Right ventricle myocardium superior (tissue), 1 donor: ENCODE results near the gene MYO1B. TPM values are rescaled to one million over a fixed set of nuclear protein-coding genes. Genes with fewer than 3 reads are reported as not detected.

Experiments
- ATAC-seq: fragments of 200-7000 bp; cut with Tn5 transposase; one replicate; pipeline ENCODE4 v1.9.1; 2020; ENCODE audit warnings: mild to moderate bottlenecking; ENCODE audit not compliant: poor library complexity
- DNase-seq: peaks from one replicate; pipeline ENCODE4 v3.0.0-alpha.2; 2020
- intact Hi-C: fragments of 100-400 bp; cut with DNase I; formaldehyde crosslinking; loops from one replicate; pipeline ENCODE4 v1.11.2; 2022
- total RNA-seq: library from RNA; stranded (reverse); fragmentation: NEBNext Ultra II Directional; extraction: Animal tissue kit (Norgen Biotek cat#: 25700); gene quantifications from one replicate; pipeline ENCODE4 v1.2.1, GENCODE V29; 2021
- donor health status: DM: no; HTN: yes; CAD: no; lungs with severe emphysema.

Gene MYO1B
- total RNA-seq, 1 donor from 2014 or later = 16.8 TPM

DNA sequence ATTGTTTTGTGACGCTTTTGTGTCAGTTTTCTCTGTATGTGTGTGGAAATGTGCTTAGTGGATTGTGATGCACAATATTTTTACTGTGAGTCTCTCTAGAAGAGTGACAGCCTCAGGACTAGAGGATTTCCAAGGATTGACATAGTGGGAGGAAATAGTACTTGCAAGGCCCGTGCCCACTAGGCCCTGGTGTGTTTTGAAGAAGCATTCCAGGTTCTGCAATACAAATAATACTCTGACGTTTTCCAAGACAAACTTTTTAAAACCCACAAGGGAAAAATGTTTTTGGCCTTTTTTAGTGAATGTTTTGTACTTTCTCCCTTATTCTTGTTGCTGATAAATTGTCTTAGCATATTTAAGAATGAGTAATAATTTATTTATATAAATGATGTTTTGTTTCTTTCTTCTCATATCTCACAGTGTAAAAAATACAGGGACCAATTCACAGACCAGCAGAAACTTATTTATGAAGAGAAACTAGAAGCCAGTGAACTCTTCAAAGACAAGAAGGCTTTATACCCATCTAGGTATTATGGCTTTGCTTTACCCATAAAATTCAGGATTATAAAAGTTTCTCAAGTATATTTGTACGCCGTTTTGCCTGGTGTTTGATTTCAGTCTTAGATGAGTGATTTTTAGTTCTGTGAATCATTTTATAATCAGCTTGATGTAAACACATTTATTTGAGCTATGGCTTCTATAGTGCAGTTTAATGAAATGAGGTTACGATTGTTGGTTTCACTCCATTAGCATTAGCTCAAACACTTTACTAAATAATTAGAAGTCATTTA lies 165.6 kb downstream of the MYO1B start:
- no peak for ATAC-seq
- intact Hi-C loops = no loop called here
- DNase-seq = no peak

DNA sequence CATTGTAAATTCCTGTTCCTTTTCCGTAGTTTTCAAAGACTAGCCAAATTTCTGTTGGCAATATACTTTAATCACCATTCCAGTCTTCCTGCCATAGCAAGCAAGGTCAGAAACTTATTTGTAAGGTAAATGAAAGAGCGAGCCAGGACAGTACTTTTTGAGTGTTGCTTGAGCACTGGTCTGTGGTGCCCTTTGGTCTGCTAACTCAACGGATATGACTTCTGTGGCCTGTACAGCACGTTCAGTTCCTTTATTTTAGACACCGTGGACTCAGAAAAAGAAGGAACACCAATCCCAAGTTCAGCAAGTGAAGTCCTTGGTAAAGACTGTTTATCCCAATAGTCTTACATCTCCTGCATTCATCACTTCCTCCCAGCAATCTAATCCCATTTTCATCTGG lies 166.3 kb downstream of the MYO1B start:
- DNase-seq = no peak
- intact Hi-C loops = no loop called here
- ATAC-seq = no peak

DNA sequence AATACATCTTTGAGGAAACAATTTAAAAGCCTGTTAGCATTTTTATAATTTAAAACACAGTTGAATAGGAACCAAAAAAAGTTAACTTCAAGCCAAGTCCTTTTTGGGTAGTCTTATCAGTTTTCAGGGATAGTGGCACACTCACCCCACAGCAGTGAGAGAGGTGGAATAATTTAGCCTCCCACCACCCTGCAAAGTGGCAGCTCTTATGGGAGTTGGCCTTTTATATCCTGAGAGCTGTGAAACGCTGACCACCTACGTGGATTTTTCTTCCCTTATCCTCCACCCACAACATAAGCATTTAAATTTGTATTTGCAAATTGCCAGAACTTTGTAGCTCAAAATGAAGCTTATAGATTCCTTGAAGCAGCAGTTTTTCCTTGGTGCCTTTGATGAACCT lies 167.1 kb downstream of the MYO1B start:
- ATAC-seq (no peak), DNase-seq (no peak)
- intact Hi-C loops = no loop called here

DNA sequence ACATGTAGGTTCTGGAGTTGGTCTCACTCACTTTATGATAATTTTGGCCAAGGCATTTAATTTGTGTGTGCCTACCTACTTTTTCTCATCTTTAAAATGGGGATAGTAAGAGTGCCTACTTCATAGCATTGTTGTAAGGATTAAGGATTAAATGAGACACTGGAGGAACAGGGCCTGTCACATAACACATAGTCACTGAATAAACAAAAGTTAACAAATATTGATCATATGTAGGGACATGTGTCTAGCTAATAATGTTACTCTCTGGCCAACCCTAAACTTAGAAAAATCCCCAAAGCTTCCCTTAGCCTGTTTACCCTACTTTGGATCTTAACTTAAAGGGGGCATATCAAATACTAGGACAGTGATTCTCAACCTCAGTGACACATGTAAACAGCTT lies 169.9 kb downstream of the MYO1B start:
- ATAC-seq (no peak), DNase-seq (no peak)
- intact Hi-C loops = no loop called here

DNA sequence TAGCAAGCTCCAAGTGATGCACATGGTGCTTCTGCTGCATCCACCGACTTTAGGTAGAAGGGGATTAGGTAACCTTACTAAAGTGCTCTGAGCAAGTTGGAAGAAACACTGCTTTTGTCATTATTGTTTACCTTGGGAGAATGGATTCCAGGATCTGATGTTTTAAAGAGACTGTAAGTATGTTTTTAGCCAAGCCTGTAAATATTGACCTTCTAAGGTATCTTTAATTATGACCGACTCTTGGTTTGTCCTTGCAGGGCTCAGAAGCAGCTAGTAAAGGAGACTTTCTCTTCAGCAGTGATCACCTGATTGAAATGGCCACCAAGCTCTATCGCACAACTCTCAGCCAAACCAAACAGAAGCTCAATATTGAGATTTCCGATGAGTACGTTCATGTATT lies 170.7 kb downstream of the MYO1B start:
- no peak for DNase-seq
- intact Hi-C loops = no loop called here
- ATAC-seq = no peak

DNA sequence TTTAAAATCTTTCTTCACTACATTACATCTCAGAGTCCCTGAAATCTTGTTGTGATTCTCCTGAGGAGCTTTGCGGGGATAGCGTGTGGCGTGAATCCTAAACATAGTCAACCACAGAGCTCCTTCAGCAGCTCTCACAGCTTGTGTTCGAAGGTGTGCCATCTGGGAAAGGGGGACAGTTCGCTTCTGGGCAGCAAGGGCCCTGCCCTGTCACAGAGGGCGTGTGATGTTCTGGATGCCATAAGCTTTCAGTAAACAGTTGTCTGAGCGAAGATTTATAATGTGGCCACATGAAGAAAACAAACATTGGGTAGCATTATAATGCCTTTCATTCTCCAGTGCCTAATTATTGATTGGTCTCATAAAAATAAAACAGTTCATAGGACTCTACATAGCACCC lies 172.5 kb downstream of the MYO1B start:
- ATAC-seq (no peak), DNase-seq (no peak)
- intact Hi-C loops = no loop called here

DNA sequence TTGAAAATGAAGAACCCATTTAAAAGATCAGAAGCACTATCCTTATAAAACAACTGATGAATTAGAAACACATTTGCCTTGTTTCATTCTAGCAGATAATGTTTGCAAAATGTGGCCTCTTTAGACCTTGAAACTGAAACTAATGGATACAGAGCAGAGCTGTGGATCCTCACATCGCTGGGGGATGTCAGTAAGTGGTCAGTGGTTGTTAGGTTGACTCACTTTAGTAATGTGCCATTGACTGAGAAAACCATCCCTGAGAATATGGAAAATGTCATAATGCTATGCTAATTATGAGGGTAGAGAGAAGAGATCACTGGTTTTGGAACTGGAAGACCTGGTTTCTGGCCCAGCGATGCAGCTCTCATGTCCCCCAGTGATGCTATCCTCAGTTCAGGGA lies 176.7 kb downstream of the MYO1B start:
- intact Hi-C loops = no loop called here

DNA sequence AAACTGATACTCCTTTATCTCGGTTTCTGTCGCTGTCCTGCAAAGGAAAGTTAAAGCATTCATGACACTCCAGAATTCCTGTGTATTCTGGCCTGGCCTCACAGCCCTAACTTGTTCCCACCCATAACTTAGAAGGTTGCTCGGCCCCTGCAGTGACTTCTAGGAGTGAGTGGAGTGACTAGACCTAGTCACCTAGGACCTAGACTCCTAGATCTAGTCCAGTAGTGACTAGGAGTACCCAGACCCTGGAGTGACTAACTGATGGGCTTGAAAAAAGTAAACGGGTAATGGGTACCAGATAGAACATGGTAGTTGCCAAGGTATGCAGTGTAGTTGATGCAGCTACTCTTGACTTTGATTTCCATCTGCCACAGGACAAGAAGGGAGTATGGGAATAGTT lies 181.8 kb downstream of the MYO1B start:
- intact Hi-C loops = no loop called here
- ATAC-seq (no peak), DNase-seq (no peak)

More for the DNA sequence above, 176.7 kb downstream of the MYO1B start:
- ATAC-seq (no peak), DNase-seq (no peak)

DNA sequence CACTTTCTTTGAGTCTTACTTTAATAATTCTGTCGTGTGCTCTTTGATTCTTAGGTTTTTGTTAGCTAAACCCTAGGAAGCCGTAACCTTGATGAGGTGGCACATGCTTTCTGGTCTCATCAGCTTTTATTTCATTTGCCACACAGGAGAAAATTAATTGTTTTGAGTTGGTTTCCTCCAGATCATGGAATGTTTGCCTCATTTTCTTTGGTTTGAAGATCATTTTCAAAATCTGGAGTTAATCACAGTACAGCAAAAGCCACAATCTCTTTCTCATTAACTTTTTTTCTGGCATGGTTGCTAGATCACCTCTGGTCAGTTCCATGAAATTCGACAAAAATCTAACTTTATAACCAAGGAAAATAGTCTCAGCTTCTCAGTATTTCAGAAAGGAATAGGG lies 182.9 kb downstream of the MYO1B start:
- intact Hi-C loops = no loop called here
- DNase-seq = no peak
- ATAC-seq = no peak

DNA sequence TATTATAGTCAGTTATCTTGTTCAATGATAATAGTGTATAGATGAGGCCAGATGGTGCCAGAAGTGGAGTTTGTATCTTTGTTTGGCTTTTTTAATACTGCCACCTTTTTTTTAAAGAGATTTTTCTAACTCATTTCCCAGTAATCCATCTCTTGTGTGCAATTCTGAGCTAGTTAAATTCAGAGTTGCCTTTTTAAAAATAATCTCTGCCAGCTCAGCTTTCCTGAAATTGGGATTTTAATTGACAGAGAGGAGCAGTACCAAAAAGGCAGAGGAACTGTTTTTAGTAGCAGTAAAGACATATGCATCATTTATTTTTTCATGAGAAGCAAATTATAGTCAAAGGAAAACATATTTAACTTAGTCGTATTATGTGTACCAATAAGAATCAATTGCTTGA lies 185.3 kb downstream of the MYO1B start:
- ATAC-seq (no peak), DNase-seq (no peak)
- intact Hi-C loops = no loop called here

DNA sequence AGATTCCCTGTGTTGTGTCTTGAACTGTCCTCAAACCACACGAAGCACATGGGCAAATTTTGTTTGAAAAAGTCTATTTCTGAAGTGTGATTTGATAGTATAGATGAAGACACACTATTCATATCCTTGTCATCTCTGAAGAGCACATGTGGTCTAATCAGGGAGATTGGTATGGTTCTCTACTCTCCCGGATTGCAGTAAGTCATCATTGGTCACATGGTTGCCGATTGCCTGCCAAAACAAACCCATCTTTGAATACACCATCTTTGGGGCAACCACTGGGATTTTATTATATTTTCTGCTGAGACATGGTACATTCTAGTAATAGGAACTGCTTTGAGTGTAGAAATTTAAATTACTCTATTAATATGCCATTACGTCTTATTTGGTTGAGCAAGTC lies 186.9 kb downstream of the MYO1B start:
- intact Hi-C loops = no loop called here
- no peak for ATAC-seq
- no peak for DNase-seq

DNA sequence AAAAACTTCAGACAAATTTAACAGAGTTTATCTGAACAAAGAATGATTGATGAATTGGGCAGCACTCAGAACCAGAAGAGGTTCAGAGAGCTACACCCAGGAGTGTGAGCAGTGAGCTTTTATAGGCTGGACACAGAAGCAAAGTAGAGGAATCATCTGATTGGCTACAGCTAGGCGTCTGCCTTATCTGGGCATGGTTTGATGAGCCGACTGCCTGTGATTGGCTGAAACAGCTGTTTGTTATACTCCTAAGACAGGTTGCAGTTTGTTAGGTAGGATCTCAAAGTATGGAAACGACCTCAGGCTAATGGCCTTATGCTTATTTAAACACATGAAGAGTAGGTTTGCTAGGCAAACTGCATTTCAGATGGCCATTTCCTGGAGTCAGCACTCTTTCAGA lies 188.9 kb downstream of the MYO1B start:
- no peak for ATAC-seq
- DNase-seq = no peak
- intact Hi-C loops = no loop called here

DNA sequence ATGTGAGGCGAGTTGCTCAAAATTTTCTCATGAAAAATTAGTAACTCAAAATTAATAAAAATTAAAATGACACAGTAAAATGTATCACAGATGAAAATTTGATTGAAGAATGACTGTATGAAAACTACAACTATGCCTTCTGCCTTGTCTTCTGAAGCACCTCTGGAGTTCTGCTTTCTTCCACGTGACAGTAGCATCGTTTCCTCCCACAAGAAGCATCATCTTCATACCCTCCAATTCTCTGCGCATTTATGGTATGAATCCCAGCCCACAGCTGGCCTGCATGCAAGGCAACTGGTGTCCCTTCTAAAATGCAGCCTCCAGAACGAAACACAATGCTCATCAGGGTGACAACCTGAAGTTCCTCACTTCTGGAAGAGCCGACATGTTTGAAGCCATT lies 189.9 kb downstream of the MYO1B start:
- ATAC-seq (no peak), DNase-seq (no peak)
- intact Hi-C loops = no loop called here

DNA sequence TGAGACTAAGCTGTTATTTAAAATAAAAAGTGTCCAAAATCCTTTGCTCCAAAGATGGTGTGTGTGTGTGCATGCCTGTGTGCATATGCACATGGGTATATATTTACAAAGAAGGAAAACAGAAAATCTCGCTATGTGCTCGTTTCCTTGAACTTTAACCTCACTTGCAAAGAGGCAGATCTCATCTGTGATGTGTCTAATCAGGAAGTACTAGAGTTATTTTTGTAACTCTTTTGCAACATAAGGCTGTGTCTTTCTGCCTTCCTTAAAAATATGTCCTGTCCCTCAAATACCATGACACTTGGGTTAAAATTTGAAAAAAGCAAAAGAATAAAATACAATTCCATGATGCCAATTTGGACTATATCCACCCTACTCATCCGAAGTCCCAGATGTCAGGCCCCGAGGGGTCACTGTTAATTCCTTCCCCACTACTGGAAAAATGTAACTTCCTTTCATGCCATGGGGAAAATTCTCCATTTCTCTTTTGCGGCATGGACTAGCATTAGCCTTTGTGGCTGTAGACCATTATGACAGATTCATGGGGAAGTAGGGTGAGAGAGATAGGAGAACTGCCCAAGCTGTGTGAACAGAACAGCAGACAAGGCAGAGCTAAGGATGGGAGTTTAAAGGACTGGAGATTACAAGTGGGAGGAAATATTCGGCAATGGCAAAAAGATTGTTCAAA lies 191.3 kb downstream of the MYO1B start:
- peak; percentile 53 for ATAC-seq
- DNase-seq = no peak
- intact Hi-C loops = no loop called here

DNA sequence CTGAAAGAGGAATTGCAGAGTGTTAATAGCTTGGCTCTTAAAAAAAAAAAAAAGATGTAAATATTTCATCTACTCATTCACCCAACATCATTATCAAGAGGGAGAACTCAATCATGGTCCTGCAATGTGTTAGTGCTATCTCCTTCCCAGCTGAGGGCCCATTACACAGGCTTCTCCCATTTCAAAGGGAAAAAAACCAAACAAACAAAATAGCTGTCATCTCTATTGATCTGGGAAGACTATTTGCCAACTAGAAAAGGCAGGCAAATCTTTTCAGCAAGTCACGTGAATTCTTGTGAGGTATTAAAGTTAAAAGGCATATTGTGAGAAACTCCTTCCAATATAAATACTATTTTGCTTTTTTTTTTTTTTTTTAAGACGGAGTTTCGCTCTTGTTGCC lies 194.3 kb downstream of the MYO1B start:
- intact Hi-C loops = no loop called here
- ATAC-seq (no peak), DNase-seq (no peak)

DNA sequence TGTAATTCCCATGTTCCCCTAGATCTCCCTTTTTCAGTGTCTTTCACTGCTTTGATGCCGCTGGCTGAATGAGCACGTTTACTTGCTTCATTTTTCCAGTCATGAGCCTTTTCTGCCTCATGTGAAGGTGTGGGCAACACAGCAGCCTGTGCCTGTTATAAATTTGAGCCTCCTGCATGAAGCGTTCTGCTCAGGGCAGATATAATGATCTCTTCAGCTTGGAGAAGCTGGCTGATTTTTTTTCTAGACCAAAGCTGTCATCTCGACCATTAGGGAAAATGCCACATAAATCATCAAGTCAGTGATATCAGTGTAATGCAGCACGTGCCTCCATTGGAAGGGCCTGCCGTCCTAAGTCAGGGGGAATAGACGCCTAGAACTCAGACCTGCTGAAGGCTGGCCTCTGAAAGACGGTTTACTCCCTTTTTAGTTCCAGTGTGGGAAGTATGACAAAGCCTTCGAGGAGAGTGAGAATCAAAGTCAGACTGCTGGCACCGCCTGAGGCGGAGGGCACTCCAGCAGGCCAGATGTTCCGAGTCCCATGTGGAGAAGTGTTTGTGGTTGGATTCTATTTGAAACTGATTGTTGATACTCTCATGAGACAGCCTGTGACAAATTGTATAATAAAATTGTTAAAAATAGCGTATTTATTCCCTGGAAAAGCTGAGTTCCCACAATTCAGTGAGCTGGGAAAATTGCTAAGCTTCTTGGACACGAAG lies 196.5 kb downstream of the MYO1B start:
- intact Hi-C loops = no loop called here
- ATAC-seq (peak; percentile 65), DNase-seq (peak; percentile 48)

DNA sequence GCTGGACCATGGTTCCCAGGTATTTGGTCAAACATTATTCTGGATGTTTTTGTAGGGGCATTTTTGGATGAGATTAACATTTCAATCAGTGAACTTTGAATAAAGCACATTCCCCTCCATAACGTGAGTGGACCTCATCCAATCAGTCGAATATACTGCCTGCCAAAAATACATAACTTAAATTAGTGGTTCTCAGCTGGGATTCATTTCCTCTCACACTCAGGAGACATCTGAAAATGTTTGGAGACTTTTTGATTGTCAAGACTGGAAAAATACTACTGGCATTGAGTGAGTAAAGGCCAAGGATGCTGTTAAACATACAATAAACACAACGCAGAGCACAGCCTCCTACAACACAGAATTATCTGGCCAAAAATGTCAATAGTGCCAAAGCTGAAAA lies 198.2 kb downstream of the MYO1B start:
- intact Hi-C loops = no loop called here
- ATAC-seq (no peak), DNase-seq (no peak)

DNA sequence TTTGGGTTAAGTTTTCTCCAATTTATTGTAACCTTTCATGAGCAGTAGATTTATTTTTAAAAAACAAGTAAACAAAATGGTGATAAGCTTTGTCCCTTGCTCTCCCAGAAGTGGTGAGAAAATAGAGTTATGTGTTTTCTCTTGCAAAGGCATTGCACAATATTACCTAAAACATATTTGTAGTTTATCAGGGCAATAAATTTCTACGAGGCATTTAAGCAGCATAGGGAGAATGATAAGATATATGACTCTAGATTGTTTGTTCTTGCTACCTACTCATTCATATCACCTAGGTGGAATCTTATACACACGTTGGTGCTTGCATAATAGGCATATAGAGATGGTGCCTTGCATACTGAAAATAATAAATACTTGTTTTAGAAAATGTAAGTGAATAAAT lies 201.7 kb downstream of the MYO1B start:
- no peak for ATAC-seq

DNA sequence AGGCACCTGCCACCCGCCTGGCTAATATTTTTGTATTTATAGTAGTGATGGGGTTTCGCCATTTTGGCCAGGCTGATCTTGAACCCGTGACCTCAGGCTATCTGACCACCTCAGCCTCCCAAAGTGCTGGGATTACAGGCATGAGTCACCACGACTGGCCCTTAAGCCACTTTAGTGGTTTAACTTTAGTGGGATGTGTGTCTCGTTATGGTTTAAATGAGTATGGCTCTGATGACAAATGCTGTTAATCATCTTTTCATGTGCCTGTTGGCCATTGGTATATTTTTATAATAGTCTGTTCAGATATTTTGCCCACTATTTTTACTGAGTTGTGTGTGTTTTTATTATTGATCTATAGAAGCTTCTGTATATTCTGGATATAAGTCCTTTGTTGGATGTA lies 205.9 kb downstream of the MYO1B start:
- ATAC-seq (no peak), DNase-seq (no peak)
- intact Hi-C loops = no loop called here

More for the DNA sequence above, 201.7 kb downstream of the MYO1B start:
- intact Hi-C loops = no loop called here
- DNase-seq = no peak

DNA sequence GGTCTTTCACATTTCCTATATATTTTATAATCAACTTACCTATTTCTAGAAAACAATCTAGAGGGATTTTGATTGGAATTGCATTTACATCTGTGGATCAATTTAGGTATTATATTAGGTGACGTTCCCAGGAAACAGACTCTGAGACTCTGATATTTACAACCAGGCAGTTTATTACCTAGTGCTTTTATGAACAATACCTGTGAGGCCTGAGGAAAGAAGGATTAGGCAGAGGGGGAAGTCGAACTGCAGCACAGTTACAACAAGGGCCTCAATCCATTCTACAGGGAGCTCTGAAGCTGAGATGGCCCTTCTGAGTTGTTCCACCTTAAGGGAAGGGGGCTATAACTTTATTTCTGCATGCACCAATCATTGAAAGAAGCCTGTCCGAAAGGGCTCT lies 206.9 kb downstream of the MYO1B start:
- intact Hi-C loops = no loop called here
- DNase-seq = no peak
- ATAC-seq = no peak
